Epithelial cell of proximal tubule (primary cell): Measurements from ENCODE around the gene GPX7. TPM values are rescaled to one million over a fixed set of nuclear protein-coding genes. Genes with fewer than 3 reads are reported as not detected.
A peak's percentile ranks its signal among the peaks of the same experiment; 100 is the strongest.

Experiments used
- DNase-seq: peaks from one replicate; pipeline ENCODE4 v3.0.0-alpha.2; 2011; ENCODE audit warnings: low read depth
- H3K4me3 ChIP-seq: 2 replicates; pipeline ENCODE4 v1.5.1; 2011; ENCODE audit warnings: low read depth, mild to moderate bottlenecking, low read length
- CTCF ChIP-seq: conservative IDR thresholded peaks from 2 replicates; pipeline ENCODE4 v1.5.1; 2012; ENCODE audit warnings: low read depth, mild to moderate bottlenecking, low read length
- total RNA-seq: library from RNA; depleted of rRNA; stranded (reverse); fragments of >200 nt; gene quantifications from 2 replicates; pipeline ENCODE4 v1.2.3, GENCODE V29; 2015

GPX7 gene
- total RNA-seq, 1 donor from 2014 or later: 35.1 TPM

GRCh38 chr1:52598729-52599128 lies 3.4 kb upstream of the GPX7 start:
- no peak for DNase-seq
- H3K4me3 ChIP-seq: no peak overlapping the region
- TF ChIP-seq CTCF: no peak

- no peak for TF ChIP-seq CTCF
- DNase-seq: peak; percentile 44
- no peak overlapping the region for H3K4me3 ChIP-seq
Measured at GRCh38 chr1:52599236-52599635, 2.9 kb upstream of the GPX7 start.

DNA sequence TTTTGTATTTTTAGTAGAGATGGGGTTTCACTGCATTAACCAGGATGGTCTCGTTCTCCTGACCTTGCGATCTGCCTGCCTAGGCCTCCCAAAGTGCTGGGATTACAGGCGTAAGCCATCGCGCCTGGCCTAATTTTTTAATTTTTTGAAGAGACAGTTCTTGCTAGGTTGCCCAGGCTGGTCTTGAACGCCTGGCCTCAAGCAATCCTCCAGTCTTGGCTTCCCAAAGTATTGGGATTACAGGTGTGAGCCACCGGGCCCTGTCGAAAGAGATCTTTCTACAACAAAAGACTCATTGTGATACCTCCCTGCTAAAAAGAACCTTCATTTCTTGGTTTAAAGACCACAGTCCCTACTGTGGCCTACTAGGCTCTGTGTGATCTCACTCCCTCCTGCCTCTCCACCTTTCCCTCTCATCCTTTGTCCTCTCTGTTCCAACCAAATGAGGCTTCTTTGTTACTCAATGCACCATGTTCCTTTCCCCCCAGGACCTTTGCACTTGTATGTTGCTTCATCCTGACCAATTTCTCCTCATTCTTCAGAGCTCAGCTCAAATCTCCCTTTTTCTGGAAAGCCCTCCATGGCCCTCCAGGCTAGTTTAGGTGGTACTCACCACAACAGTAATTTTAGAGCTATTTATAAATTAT lies 1.5 kb upstream of the GPX7 start:
- DNase-seq: no peak
- no peak overlapping the region for H3K4me3 ChIP-seq
- TF ChIP-seq CTCF: no peak

GRCh38 chr1:52601519-52601918 lies 652 bp upstream of the GPX7 start:
- H3K4me3 ChIP-seq: no peak overlapping the region
- no peak for DNase-seq
- TF ChIP-seq CTCF: no peak

DNA sequence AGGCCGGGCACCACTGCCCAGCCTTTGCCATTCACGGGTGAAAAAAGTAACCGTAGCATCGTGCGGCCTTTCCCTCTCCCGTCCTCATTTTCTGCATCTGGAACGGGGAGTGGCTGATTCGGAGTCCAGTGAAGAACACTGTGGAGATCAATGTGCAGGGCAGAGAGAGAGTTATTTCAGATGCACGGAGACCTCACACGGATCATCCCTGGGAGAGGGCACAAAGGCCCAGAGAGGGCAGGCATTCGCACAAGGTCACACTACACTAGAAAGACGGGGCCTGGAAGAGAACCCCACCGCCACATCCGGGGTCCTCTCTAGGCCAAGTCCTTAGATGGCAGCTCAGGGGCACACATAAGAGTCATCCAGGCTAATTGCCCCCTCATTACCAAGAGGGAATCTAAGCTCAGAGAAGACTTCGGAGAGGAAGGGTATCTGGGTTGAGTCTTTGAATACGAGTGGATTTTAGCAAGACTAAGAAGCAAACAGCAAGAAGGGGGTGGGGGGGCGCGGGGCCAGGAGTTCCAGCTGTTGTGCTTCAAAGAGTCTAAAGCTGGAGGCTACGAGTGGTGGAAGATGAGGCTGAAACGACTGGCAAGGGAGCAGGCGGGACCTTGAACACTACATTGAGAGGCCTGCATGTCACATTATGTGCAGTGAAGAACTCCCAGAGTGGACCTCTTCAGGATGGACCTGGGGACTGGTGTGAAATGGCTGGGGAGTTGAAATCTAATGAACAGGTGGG lies 857 bp downstream of the GPX7 start:
- no peak for TF ChIP-seq CTCF

DNA sequence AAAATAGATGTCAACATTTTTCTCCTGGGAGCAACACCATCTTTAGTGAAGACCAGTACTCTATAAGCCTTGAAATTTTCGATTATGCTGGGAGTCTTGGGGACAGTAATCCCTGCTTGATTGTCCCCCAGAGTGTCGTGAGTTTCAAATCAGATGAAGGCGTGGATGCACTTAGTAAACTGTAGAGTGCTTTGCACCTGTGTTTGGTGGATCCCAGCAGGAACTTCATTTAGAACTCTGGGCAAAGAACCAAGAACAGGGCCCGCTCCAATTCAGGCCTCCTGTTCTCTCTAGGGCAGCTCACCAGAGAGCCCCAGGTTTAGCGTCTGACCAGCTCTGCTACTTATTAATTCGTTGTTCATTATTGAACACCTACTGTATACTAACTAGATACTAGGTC lies 1.5 kb downstream of the GPX7 start:
- no peak for DNase-seq
- no peak for TF ChIP-seq CTCF
- H3K4me3 ChIP-seq: no peak overlapping the region

More for the DNA sequence above, 857 bp downstream of the GPX7 start:
- peak overlapping the region; percentile 51 for H3K4me3 ChIP-seq
- DNase-seq: no peak
